Stimulated activated CD4-positive, alpha-beta T cell treated with anti-CD3 and anti-CD28 coated beads, Interleukin-12 subunit alpha, Interleukin-12 subunit beta, amount 100 ng/mL, for 48 hours (primary cell): ENCODE measurements around the gene OR4C3.
"Not testable (repeated sequence)": the region's sequence is repeated elsewhere in the genome, so short reads cannot be mapped to it uniquely, and the experiment has no call there.

Experiments
- DNase-seq, 3 donors: peaks; one replicate each; pipeline ENCODE4 v3.0.0-alpha.2; 2020; ENCODE audit warnings: low read depth in 2 of 3, low spot score in 1 of 3

Gene OR4C3

GRCh38 chr11:48324620-48325019 is at the start of gene OR4C3:
OR4C3 (plus strand) TSS chr11:48324920; CDS start chr11:48325022, 102 bp downstream.
- not testable (repeated sequence) for DNase-seq

GRCh38 chr11:48305923-48306322 is 18.8 kb upstream of the OR4C3 start, which contains the start of gene OR4S1:
OR4S1 (plus strand) TSS chr11:48306223; CDS start chr11:48306223, 0 bp downstream.
- DNase-seq, result no peak

GRCh38 chr11:48307760-48308386 is 16.8 kb upstream of the OR4C3 start:
- peak; percentile 53 to 71 (median 56) for DNase-seq

- DNase-seq, result not testable (repeated sequence)
Measured at GRCh38 chr11:48313590-48313989, 11.1 kb upstream of the OR4C3 start.

- not testable (repeated sequence) for DNase-seq
Measured at GRCh38 chr11:48319813-48320212, 4.9 kb upstream of the OR4C3 start.

- no peak for DNase-seq
Measured at GRCh38 chr11:48341466-48341865, 16.7 kb downstream of the OR4C3 start.

GRCh38 chr11:48342505-48342904 is 17.8 kb downstream of the OR4C3 start:
- not testable (repeated sequence) for DNase-seq

GRCh38 chr11:48346286-48346685 is 21.6 kb downstream of the OR4C3 start:
- DNase-seq, result not testable (repeated sequence)

- no peak for DNase-seq
Measured at GRCh38 chr11:48354013-48354412, 29.3 kb downstream of the OR4C3 start.

GRCh38 chr11:48354677-48355076 is 30.0 kb downstream of the OR4C3 start:
- no peak for DNase-seq

- DNase-seq, result not testable (repeated sequence)
Measured at GRCh38 chr11:48361289-48361688, 36.6 kb downstream of the OR4C3 start.

- no peak for DNase-seq
Measured at GRCh38 chr11:48366365-48366764, 41.6 kb downstream of the OR4C3 start, which contains the start of gene OR4C5. OR4C5 (minus strand) TSS chr11:48366465; CDS start chr11:48366465, 0 bp downstream.
